Stromal cell of bone marrow (primary cell): ENCODE data around the gene CCDC121.

ENCODE experiments used
- DNase-seq: peaks from one replicate; pipeline ENCODE4 v3.0.0-alpha.2; 2012; ENCODE audit warnings: low read depth

CCDC121 gene, protein sequence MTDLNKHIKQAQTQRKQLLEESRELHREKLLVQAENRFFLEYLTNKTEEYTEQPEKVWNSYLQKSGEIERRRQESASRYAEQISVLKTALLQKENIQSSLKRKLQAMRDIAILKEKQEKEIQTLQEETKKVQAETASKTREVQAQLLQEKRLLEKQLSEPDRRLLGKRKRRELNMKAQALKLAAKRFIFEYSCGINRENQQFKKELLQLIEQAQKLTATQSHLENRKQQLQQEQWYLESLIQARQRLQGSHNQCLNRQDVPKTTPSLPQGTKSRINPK

DNA sequence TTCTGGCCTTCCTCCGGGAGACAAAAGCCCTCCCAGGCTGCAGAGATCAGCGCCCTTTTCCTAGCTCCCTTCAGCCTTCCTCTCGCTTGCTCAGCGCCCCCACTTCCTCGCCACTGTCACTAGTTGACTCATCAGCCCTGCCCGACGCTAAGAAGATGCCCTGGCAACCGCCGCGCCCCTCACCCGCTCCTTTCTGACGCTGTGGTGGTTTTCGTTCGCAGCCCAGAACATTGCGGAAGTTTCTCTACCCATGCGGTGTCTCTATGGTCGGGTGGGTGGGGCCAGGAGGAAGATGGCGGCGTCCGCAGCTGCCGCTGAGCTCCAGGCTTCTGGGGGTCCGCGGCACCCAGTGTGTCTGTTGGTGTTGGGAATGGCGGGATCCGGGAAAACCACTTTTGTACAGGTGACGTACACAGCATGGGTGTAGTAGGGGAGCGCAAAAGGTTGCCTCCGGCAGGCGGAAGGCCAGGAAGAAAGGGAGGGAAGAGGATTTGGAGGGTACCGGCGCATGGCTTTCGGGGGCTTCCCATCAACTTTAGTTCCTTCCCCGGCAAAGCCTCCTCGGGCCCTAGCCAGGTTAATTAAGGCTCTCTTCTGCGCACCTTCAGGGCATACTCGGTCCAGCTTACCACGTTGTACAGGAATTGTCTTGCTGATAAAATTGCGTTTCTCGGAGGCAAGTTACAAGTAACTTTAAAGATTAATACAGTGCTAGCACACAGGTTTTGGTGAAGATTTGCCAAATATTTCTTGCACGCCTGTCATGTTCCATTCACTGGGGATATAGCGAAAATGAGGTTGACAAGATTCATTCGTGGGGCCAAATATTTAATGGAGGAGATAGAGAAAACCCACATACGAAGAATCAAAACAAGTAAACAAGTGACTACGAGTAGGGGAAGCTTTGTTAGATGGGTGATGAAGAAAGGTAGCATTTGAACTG, at the start of gene CCDC121, which contains the start of gene GPN1:
Gene CCDC121 (minus strand): TSS at position 246 of the 943 bp plus-strand sequence. CDS start 1,213 bp downstream, outside the sequence.
Gene GPN1 (plus strand): TSS at position 284 of the 943 bp plus-strand sequence. CDS start 9 bp downstream, at position 293.
- DNase-seq: peak; percentile 91

DNA sequence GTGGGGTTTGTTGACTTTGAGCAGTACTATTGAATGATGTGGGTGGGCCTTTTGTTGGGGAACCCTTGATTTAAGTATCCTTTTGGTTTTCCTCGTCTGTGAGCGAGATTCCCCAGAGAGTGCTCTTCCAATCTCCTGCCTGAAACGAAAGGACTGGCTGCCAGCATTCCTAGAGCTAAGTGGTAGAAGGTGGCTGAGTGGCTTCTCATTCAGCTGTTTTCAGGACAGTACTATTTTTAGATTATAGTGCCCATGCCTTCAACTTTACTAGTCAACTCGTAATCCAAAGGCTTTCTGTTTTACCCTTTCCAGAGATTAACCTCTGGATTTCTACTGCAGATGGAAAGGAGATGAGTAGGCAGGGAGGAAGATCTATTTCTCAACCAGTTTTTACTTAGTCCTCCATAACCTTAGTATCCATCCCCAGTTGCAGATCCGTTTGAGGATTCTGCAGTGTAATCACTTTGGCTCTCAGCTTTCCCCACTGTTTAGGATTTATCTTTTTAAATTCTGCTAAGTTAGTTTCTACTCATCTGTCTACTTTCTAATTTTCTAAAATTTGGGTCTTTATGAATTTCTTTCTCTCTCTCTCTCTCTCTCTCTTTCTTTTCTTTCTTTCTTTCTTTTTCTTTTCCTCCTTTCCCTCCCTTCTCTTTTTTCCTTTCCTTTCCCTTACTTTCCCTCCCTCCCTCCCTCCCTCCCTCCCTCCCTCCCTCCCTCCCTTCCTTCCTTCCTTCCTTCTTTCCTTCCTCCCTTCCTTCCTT, 44.1 kb upstream of the CCDC121 start:
- DNase-seq: no peak

DNA sequence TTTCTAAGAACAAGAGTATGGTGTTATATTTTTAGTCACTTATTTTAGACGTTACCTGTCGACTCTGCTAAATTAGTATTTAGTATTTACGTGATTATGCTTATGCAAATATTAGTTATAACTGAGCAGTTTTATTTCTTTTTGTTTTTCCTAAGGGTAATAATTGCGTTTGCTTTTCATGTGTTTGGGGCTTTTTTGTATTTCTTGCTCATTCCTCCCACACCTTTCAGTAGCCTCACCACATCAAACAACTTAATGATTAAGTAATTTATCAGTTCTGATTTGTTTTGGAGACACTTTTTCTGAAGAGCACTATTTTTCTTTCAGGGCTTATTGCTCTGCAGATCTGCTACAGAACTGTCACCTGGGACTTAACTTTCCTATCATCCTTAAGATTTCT, 42.4 kb upstream of the CCDC121 start:
- no peak for DNase-seq

DNA sequence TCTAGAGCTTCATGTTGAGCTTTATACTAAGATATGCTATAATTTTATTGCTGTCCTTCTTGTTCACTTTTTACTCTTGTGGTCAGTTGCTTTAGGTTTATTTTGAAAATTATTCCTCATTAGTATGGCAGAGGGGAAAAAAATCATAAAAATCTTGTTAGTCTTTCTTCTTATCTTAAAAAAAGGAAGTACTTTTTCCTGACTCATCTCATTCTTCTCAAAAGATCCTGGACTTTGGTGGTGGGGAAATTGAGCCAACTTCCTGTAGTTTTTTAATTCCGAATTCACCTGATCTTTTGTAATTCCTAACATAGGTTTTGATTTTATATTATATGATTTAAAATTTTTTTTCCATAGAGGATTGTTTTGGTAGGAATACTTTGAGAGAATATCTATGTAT, 38.6 kb upstream of the CCDC121 start:
- no peak for DNase-seq

DNA sequence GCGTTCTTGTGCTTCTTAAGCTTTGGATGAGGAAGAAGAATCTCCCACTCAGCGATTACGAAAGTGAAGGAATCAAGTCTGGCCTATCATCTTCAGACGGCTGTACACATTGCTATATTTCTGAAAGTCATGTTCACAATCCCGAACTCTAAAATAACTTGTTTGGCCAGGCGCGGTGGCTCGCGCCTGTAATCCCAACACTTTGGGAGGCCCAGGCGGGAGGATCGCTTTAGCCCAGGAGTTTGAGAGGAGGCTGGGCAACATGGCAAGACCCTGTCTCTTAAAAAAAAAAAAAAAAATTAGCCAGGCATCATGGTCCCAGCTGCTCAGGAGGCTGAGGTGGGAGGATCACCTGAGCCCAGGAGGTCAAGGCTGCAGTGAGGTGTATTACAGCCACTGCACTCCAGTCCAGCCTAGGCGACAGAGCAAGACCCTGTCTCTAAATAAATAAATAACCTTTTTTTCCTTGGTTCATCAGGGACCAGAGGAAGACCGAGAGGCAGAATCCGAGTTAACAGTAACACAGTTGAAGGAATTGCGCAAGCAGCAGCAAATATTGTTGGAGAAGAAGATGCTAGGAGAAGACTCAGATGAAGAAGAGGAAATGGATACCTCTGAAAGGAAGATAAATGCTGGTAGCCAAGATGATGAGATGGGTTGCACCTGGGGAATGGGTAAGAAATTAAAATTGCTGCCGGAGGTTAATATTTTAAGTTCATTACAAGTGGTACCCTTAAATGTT, 36.0 kb upstream of the CCDC121 start:
- DNase-seq: no peak

GRCh38 chr2:27664154-27664574, 35.4 kb upstream of the CCDC121 start:
- DNase-seq: no peak

GRCh38 chr2:27663285-27664153, 34.7 kb upstream of the CCDC121 start, which contains the start of the genes SLC4A1AP and SUPT7L:
Gene SLC4A1AP (plus strand): TSS chr2:27663889. CDS start chr2:27663915, 26 bp downstream.
Gene SUPT7L (minus strand): TSS chr2:27663614. CDS start chr2:27662192, 1,422 bp downstream.
- DNase-seq: peak; percentile 68

DNA sequence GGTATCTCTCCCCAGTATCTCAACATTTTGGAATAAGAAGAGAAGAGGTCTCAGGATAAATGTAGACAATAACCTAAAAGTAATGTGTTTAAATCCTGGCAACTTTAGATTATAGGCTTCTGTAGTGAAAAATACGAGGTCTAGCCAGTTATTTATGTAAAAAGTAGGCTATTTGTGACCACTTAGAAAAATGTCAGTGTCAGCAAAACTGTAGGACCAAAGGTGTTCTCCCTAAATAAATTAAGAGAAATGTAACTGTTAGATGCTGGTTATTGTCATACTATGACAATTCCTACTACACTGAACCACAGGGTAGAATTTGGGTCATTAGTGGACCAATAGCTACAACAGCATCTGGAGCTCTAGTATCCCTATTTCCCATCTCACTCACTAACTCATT, 32.6 kb upstream of the CCDC121 start:
- no peak for DNase-seq

DNA sequence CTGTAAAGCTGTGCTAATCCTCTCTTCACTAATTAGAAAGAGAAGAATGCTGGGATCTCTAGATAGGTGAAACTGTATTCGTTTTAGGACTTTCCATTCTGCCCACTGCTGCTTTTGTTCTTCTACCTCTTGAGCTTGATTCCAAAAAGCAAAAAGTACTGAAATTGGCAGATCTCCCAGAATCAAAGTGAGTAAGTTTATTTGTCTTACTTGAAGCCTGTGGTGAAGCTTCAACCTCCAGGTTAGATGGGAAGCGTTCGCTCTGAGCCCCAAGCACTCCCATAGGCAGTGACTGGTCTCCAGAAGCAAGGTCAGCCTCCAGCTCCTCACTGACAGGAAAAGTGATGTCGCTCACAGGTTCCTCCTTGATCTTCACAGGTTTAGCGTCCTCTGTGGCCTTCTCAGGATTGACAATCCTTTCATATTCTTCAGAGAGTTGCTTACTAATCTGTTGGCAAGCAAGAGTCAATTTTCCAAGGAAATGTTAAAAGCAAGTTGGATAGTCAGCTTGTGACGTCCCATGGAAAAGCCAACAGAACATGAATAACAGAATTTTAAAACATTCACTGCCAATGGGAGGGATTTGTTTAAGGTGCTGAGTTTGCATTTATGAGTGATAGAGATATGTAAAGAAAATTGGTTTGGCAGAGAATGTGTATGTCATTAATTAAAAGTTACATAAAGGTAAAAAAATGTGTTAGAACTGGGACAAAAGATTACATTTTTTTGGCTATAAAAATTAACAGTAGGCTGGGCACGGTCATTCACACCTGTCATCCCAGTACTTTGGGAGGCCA, 26.5 kb upstream of the CCDC121 start:
- DNase-seq: peak; percentile 9

DNA sequence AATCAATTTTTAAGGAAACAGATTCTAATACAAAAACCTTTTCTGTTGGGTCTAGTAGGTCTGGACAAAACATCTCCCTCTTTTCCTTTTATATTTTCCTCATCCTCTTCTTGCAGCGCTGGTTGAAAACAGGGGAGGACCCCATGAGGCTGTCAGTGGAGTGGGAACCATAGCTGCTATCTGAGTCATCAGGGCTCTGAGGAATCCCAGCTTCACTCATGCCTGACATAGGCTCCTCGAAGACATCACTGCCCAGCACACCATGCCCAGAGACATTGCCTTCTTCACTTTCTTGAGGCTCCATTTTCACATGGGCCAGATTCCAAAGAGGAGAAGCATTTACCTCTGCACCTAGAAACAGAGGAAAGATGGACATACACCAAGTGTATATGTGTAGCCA, 24.6 kb upstream of the CCDC121 start:
- DNase-seq: no peak

DNA sequence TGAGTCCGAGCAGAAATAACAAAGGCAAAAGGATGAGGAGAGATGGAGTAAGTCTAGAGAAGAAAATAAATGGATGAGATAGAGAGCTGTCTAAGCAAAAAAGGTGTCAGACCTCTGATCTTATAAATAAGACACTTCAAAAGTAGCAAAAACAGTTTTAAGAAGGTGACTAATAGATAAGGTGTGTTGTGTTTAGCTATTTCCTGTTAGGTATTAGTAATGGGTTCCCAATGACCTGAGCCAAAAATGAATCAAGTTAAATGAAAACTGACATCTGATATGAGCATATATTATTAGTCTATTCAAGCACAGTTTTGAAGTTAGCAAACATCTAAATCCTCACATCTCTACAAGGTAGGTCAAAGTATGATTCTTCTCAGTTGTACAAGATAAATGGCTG, 24.0 kb upstream of the CCDC121 start:
- no peak for DNase-seq

DNA sequence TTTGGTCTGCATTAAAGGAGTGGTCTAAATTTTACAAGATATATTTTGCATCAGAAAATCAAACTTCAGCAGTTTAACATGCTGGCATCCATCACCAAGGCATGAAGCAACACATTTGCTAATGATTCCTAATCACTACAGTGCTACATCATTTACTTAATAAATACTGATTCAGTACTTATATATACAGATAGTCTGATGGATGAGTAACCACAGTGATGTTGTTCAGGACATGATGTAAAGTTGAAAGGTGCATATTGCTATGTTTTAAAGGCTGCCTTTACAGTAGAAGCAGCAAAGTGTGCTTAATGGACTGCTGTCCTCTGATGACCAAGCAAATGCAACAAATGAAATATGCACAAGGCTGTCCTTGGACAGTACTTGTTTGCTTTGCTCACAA, 23.5 kb upstream of the CCDC121 start:
- no peak for DNase-seq

DNA sequence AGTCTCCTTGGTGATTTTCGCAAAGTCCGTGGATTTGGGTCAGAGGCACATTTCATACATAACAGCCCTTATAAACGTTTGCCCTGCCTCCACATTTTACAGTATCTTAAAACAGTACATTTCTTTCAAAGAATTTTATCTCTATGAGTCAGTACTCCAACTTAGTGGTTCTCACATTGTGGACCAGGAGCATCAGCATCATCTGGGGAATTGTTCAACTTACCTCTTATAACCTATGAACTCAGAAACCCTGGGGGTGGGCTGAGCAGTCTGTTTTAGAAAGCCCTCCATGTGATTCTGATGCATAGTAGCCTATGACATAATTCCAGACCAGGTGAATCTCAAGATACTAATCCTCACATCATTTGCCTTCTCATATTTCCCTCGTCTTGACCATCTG, 22.2 kb upstream of the CCDC121 start:
- no peak for DNase-seq

DNA sequence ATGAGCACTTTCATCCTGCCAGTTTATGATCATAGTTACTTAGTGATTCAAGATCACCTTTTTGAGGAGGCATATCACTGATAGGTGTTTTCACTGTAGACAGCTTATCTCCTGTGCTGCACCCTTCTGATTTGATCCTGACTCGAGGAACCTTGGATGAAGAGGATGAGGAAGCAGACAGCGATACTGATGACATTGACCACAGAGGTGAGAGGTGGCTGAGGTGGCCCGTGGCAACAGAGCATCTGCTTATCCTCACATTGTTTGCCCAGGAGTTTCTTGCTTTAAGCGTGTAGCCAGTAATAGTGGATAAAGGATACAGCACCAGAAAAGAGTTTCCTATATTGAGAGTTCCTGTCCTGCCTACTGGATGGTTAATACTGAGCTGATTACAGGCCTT, 18.9 kb upstream of the CCDC121 start:
- DNase-seq: no peak

GRCh38 chr2:27647289-27647688, 18.5 kb upstream of the CCDC121 start:
- DNase-seq: no peak

DNA sequence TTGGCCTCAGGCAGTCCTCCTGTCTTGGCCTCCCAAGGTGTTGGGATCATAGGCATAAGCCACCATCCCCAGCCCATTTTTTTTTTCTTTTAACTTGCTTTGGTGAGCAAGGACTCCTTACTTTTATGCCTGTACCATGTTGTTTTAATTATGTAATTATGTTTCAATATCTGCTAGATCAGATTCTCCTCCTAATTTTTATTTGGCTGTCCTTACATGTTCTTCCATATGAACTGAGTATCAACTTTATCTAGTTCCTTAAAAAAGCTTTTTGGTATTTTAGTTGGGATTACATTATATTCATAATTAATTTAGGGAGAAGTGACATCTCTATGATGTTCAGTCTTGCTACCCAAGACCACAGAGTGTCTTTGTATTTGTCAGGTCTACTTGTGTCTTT, 16.4 kb upstream of the CCDC121 start:
- DNase-seq: no peak

DNA sequence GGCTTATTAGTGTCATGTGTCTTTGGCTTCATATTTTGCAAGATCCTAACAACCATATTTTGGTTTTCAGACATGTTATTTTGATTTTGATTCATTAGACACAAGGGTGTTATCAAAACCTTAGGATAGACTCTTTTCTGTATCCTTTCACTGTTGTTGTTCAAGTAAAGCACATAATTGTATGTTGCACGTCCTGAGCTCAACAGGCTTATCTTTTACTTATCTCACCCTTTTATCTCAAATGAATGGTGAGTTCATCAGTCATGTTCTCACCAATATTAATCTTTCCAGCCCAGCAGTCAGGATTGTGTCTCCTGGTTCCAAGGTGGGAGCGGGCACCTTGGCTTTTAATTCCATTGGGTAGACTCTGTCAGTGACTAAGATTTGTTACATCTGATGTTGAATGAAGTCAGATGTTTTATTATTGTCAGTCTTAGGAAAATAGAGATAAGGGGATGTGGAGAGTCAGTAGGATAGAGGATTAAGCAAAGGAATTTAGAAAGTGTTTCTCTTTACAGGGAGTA, 12.0 kb upstream of the CCDC121 start:
- DNase-seq: no peak

DNA sequence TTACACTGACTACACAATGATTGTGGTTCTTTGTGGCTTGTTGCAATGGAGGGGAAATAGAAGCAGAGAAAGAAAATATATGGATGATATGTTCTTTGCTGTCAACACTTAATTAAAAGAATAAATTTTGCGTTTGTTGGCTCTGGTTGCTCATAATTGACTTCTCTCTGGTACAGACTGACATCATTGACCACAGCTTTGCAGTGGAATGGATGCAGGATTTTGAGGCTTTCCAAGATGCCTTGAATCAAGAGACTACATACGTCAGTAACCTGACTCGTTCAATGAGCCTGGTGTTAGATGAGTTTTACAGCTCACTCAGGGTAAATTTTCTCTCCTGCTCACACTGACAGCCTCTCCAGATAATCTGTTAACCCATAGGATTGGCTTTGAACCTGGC, 9.9 kb upstream of the CCDC121 start:
- DNase-seq: peak; percentile 59

DNA sequence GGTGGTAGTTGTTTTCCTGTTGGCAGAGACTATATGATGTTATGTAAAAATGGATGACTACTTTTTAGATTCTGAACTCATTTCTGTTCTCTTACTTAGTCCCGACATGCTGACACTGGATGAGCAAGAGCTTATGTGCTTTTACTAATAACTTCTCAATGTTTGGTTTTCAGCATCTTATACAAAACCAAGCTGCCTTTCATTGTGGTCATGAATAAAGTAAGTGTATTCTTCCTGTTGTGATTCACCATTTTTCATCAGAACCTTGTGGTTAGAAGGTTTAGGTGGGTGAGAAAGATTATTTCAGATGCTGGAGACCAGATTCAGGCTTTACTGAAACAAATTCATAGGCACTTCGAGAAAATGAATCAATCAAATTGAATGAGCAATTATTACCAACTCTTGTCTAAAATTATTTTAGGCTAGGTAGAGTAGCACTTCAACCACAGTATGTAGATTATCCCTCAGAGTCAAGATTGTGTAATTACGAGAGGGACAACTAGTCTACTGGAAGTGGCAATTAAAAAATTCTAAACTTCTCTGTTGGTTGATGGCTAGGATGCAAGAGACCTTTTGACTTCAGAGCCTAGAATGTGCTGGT, 9.3 kb upstream of the CCDC121 start:
- no peak for DNase-seq
